GM18519 (cell line): ENCODE measurements around the gene GRPEL1.

Experiments used
- ATAC-seq: cut with Tn5 transposase; IDR thresholded peaks from one replicate; pipeline ENCODE4 v1.9.1; 2021; ENCODE audit warnings: mild to moderate bottlenecking, moderate library complexity; ENCODE audit not compliant: unreplicated experiment, low FRiP score

Gene GRPEL1

DNA sequence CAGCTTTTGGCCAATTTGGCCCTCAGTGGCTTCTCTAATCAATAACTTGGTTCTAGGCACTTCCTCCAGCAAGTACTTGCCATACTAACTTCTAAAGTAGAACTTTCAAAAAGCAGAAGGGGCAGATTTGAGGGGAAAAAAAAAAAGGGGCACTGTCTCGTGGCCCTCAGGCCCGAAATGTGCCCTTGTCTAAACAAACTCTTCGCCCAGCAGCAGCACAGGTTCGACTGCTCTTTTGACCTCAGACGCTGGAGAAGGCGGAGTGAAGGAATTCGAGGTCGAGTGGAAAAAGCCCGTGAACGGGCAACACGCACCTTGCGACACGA lies 775 bp downstream of the GRPEL1 start:
- no peak for ATAC-seq

GRCh38 chr4:7066493-7066892 lies 1.4 kb downstream of the GRPEL1 start:
- no peak for ATAC-seq

- ATAC-seq = no peak
Observed at GRCh38 chr4:7066006-7066405, 1.9 kb downstream of the GRPEL1 start.

DNA sequence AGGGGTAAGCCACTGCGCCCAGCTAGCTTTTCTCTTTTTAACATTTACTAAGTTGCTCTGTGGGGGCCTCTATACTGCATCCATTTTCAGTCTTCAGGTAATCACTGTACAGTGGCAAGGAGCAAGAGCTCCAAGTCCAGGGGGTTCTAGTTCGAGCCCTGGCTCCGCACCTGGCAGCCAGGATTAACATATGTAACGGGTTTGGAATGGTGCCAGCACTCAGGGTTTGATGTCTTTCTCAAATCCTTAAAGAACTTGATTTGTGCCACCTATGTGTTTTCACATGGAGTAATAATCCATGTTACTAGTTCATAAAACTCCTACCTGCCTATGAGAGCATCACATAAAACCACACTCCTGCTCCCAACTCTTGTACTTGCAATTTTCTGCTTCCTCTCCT lies 4.5 kb downstream of the GRPEL1 start:
- no peak for ATAC-seq

GRCh38 chr4:7062816-7063215 lies 5.0 kb downstream of the GRPEL1 start:
- ATAC-seq = no peak

- no peak for ATAC-seq
Observed at GRCh38 chr4:7061815-7062214, 6.0 kb downstream of the GRPEL1 start.

DNA sequence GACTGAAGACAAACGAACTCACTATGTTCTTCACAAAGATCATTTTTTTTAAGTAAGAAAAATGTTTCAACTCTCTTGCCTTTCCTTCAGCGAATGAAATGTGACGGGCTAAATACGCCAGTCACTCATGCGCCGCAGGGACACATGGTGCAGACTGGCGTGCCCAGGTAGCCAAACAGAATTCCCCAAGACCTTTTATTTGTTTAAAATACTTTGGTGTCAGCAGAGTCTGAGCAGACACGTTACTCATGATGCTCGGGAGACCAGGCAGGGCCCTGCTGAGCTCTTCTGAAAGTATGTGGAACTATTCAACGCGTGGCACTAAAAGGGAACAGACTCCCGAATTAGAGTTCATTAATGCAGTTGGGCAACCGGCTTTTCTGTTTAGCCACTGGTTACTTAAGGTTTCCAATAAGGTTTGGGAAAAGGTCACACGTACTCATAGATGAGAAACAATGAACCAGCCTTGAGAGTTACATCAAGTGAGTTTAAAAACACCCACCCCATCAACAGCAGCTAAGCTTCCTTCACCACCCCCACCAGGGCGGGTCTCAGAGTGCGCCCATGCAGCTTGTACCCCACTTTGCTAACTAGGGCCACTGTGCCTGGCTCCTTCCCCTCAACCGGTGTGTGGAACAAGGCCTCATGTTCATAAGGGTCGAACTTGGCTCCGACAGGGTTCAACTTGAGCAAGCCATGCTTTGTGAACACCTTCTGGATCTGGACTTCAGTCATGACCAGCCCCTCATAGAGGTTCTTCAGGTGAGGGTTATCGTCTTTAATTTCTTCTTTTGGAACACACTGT lies 7.3 kb downstream of the GRPEL1 start:
- no peak for ATAC-seq

- no peak for ATAC-seq
Observed at GRCh38 chr4:7059662-7060061, 8.2 kb downstream of the GRPEL1 start.

DNA sequence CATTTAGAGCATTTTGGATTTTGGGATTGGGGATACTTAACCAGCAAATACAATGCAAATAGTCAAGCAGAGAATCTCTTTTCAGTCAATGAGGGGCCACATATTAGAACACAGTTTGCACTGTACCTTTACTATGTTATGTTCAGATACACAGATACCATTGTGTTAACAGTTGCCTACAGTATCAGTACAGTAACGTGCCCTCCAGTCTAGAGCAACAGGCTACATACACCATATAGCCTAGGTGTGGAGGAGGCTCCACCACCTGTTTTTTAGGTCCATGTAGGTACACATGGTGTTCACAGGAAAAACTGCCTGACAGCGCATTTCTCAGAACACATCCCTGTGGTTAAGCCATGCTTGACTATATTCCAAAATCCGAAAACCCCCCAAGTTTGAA lies 9.1 kb downstream of the GRPEL1 start:
- no peak for ATAC-seq

DNA sequence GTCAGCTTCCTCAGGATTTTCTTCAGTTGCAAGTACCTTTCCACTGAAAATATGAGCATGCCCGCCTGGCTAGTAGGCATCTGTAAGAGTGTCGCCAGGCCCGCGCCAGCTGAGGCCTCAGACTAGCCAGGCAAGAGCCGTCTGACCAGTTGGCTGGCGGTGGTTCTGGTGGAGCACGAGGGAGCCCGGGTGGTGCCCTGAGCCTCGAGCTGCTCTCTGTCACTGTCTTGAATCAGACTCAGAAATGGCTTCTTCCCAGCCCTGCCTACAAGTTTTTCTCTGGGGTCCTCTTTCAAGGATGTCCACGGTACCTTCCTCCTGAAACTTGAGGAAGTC lies 11.9 kb downstream of the GRPEL1 start:
- no peak for ATAC-seq

- ATAC-seq = no peak
Observed at GRCh38 chr4:7055111-7055989, 12.5 kb downstream of the GRPEL1 start.

GRCh38 chr4:7054106-7054880 lies 13.6 kb downstream of the GRPEL1 start:
- no peak for ATAC-seq

GRCh38 chr4:7052923-7053715 lies 14.7 kb downstream of the GRPEL1 start:
- ATAC-seq = no peak

DNA sequence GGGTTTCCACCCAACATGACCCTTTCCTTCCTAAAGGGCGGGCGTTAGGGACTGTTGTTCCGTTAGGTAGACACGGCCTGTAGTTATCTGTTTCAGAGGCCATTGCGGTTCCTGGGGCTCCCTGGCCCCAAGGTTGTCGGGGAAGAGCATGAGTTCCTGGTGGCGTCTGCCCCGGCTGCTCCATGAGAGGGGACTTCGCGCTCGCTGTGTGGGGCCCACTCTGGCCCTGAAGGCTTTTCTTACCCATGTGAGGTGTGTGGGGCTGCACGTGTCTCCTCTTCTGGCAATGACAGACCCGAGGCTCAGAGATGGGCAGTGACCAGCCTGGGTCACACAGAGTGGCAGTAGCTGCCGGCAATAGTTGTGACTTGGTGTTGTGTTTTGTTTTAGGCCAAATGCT lies 15.6 kb downstream of the GRPEL1 start:
- ATAC-seq = no peak

- ATAC-seq = no peak
Observed at GRCh38 chr4:7051905-7052304, 16.0 kb downstream of the GRPEL1 start.

- no peak for ATAC-seq
Observed at GRCh38 chr4:7051144-7051495, 16.7 kb downstream of the GRPEL1 start.

GRCh38 chr4:7050481-7051143 lies 17.3 kb downstream of the GRPEL1 start:
- ATAC-seq = no peak

DNA sequence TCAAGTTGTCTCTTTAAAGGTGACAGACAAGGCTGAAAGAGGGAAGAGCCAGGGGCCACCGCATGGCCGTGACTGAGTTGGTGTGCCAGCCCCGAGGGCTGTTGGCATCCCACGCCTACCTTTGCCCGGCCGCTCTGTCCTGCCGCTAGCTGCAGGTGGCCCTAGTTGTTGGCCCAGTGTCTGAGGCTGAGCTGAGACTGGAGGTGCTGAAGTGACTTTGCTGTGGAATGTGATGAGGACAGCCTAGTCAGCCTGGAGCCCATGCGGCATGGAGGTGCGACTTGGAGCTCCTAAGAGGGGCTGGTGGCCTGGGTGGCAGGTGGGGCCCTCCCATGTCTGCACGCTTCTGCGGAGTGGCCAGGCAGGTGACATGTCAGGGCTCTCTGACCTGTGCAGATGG lies 18.1 kb downstream of the GRPEL1 start:
- no peak for ATAC-seq

DNA sequence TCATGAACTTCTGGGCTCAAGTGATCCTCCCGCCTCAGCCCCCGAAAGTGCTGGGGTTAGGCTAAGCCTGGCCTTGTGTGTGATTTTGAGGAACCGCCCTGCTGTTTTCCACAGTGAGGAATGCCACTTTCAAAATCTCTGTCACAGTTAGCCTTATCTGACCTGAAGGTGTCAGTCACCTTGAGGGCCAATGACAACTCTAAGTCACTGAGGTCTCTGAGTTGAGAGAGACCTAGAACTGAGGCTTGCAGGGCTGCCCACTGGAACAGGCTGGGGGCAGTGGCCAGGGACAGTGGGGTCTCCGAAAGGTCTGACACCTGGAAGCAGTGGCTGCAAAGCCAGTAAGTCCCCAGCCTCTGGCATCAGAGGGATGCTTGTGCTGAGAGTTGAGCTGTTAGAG lies 18.6 kb downstream of the GRPEL1 start:
- no peak for ATAC-seq

- no peak for ATAC-seq
Observed at GRCh38 chr4:7048642-7049041, 19.2 kb downstream of the GRPEL1 start.
